Fibroblast of pulmonary artery (primary cell): Measurements from ENCODE around the gene CRY2.

Experiments
- DNase-seq: peaks from one replicate; pipeline ENCODE4 v3.0.0-alpha.2; 2010; ENCODE audit warnings: low read depth
- H3K4me3 ChIP-seq: replicated peaks from 2 replicates; pipeline ENCODE4 v1.5.1; 2011; ENCODE audit warnings: low read depth, mild to moderate bottlenecking, control low read depth, low read length, moderate library complexity
- TF ChIP-seq, protein P1 (sequence below): IDR thresholded peaks from 2 replicates; pipeline ENCODE4 v1.5.1; 2011; ENCODE audit warnings: mild to moderate bottlenecking, control low read depth, low read length, inconsistent platforms; ENCODE audit errors: missing control alignments

Gene CRY2

DNA sequence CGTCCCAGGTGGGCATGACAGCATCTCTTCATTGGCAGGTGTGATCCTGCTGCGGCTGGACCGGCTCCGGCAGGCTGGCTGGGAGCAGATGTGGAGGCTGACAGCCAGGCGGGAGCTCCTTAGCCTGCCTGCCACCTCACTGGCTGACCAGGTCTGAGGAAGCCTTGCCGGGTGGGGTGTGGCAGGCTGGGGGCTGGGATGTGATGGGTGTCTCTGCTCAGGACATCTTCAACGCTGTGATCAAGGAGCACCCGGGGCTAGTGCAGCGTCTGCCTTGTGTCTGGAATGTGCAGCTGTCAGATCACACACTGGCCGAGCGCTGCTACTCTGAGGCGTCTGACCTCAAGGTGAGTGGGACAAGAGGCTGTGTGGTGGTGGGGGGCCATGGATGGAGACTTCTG is 78.7 kb downstream of the CRY2 start:
- no peak for DNase-seq
- no peak overlapping the region for H3K4me3 ChIP-seq
- TF ChIP-seq, protein P1, sequence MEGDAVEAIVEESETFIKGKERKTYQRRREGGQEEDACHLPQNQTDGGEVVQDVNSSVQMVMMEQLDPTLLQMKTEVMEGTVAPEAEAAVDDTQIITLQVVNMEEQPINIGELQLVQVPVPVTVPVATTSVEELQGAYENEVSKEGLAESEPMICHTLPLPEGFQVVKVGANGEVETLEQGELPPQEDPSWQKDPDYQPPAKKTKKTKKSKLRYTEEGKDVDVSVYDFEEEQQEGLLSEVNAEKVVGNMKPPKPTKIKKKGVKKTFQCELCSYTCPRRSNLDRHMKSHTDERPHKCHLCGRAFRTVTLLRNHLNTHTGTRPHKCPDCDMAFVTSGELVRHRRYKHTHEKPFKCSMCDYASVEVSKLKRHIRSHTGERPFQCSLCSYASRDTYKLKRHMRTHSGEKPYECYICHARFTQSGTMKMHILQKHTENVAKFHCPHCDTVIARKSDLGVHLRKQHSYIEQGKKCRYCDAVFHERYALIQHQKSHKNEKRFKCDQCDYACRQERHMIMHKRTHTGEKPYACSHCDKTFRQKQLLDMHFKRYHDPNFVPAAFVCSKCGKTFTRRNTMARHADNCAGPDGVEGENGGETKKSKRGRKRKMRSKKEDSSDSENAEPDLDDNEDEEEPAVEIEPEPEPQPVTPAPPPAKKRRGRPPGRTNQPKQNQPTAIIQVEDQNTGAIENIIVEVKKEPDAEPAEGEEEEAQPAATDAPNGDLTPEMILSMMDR: no peak

DNA sequence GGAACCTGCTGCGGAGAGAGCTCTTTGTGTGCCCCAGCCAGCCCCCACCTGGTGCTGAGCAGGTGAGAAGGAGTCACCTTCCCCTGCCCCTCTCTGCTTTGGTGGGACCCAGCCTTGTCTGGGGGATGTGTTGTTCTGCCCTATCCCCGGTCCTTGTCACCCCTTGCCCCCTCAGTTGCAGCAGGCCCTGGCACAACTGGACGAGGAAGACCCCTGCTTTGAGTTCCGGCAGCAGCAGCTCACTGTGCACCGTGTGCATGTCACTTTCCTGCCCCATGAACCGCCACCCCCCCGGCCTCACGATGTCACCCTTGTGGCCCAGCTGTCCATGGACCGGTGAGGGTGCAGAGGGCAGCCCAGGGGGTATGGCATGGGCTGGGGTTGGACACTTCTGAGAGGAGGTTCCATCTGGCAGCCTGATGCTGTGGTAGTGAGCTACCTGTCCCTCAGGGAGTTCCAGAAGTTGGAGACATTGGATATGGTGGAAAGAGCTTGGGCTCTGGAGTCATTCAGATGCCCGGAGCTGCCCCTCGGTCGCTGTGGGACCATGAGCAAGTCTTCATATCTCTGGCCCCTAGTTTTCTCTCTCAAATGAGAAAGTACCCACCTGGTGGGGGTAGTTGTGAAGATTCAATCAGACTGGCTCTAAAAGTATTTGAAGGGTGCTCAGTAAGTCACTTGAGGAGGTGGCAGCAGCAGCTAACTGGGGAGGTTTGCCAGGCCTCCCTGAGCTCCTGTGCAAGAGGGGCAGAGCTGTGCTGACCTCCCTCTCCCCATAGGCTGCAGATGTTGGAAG is 79.5 kb downstream of the CRY2 start:
- DNase-seq: no peak
- TF ChIP-seq, protein P1: no peak
- no peak overlapping the region for H3K4me3 ChIP-seq

- DNase-seq: no peak
- no peak overlapping the region for H3K4me3 ChIP-seq
- TF ChIP-seq, protein P1: no peak
Measured at GRCh38 chr11:45927332-45927683, 80.0 kb downstream of the CRY2 start.

DNA sequence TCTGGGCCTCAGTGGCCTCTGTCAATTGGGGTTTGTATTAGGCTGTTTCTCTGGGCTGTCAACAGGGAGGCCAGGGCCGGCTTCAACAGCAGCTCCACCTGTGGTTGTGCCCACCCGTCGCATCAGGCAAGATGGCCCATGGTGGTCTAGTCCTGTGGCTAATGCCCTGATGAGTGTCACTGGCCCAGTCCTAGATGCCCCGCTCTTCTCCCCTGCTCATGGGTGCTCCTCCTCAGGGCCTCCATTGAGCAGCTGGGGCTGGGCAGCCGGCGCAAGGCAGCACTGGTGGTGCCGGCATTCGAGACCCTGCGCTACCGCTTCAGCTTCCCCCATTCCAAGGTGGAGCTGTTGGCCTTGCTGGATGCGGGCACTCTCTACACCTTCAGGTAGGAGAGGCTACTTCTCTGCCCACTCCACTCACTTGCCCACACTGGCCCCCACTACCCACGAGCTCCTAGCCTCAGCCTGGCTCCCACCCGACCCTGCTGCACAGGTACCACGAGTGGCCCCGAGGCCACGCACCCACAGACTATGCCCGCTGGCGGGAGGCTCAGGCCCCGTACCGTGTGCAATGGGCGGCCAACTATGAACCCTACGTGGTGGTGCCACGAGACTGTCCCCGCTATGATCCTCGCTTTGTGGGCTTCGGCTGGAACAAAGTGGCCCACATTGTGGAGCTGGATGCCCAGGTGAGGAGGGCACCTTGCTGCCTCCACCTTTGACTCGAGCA is 80.6 kb downstream of the CRY2 start:
- TF ChIP-seq, protein P1: no peak
- no peak overlapping the region for H3K4me3 ChIP-seq
- no peak for DNase-seq

DNA sequence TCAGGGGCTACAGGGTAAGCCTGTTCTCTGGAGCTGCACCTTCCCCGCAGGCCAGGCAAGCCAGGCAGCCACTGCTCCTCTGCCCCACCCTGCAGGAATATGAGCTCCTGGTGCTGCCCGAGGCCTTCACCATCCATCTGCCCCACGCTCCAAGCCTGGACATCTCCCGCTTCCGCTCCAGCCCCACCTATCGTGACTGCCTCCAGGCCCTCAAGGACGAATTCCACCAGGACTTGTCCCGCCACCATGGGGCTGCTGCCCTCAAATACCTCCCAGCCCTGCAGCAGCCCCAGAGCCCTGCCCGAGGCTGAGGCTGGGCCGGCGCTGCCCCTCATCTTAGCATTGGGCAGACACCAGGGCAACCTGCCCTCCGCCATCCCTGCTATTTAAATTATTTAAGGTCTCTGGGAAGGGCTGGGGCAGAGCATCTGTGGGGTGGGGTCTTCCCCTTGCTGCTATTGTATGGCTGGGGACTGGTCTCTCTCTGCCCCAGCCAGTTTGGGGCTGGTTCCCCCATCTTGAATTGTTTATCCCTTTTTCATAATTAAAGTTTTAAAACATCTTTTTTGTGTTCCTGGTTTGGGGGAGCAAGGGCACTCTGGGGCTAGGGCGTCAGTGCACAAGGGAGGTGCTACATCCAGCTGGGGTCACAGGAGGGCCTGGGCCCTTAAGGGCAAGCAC is 81.4 kb downstream of the CRY2 start:
- no peak for DNase-seq
- TF ChIP-seq, protein P1: no peak
- no peak overlapping the region for H3K4me3 ChIP-seq

DNA sequence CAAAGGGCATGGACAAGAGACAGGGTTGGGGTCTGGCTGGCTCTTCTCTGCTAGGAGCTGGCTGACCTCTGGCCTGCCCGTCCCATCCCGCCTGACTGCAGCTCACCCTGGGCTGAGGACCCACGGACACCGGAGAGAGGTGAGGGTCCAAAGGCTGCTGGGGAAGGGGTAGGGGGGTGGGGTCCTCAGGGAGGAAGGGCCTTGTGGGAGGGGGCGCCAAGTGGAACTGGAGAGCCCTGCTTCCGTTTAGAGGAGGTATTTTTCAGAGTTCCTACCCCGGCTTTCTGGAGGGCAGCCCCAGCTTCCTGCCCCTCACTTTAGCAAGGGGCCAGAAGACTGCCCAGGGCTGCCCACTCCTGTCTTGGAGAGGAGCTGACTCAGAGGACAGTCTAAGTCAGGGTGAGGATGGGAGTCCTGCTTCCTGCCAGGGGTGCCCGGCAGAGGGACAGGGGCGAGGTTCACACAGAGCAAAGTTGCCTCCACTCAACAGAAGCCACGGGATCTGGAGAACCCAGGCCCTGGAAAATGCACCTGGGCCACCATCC is 82.3 kb downstream of the CRY2 start:
- DNase-seq: no peak
- TF ChIP-seq, protein P1: no peak
- no peak overlapping the region for H3K4me3 ChIP-seq
